Activated T-helper 17 cell treated with anti-CD3 and anti-CD28 coated beads, Interleukin-2, amount 50 U/mL, for 72 hours (primary cell): ENCODE data around the gene ATP6V0E2. TPM values are rescaled to one million over a fixed set of nuclear protein-coding genes. Genes with fewer than 3 reads are reported as not detected.
"Not testable (repeated sequence)": the region's sequence is repeated elsewhere in the genome, so short reads cannot be mapped to it uniquely, and the experiment has no call there.

Experiments used
- ATAC-seq: fragments of 150-1000 bp; cut with Tn5 transposase; replicated peaks from 2 replicates; pipeline ENCODE4 v1.10.0; 2021; ENCODE audit warnings: mild to moderate bottlenecking, moderate library complexity
- H3K27ac Mint-ChIP-seq: one replicate; pipeline ENCODE4 v1.8.0; 2022; ENCODE audit warnings: mixed read lengths
- H3K27me3 Mint-ChIP-seq: one replicate; pipeline ENCODE4 v1.8.0; 2022; ENCODE audit warnings: mixed read lengths
- H3K36me3 Mint-ChIP-seq: one replicate; pipeline ENCODE4 v1.8.0; 2022; ENCODE audit warnings: low read depth, mild to moderate bottlenecking, mixed read lengths
- H3K4me1 Mint-ChIP-seq: one replicate; pipeline ENCODE4 v1.8.0; 2022; ENCODE audit warnings: mixed read lengths
- H3K4me3 Mint-ChIP-seq: one replicate; pipeline ENCODE4 v1.8.0; 2022; ENCODE audit warnings: mild to moderate bottlenecking, mixed read lengths
- H3K9me3 Mint-ChIP-seq: one replicate; pipeline ENCODE4 v1.8.0; 2022; ENCODE audit warnings: mixed read lengths
- total RNA-seq, 2 donors: library from RNA; stranded (reverse); gene quantifications; one replicate each; pipeline ENCODE4 v1.2.3, GENCODE V29; 2022

Gene ATP6V0E2
- total RNA-seq, 2 donors from 2014 or later: 30.3 to 72.9 TPM

DNA sequence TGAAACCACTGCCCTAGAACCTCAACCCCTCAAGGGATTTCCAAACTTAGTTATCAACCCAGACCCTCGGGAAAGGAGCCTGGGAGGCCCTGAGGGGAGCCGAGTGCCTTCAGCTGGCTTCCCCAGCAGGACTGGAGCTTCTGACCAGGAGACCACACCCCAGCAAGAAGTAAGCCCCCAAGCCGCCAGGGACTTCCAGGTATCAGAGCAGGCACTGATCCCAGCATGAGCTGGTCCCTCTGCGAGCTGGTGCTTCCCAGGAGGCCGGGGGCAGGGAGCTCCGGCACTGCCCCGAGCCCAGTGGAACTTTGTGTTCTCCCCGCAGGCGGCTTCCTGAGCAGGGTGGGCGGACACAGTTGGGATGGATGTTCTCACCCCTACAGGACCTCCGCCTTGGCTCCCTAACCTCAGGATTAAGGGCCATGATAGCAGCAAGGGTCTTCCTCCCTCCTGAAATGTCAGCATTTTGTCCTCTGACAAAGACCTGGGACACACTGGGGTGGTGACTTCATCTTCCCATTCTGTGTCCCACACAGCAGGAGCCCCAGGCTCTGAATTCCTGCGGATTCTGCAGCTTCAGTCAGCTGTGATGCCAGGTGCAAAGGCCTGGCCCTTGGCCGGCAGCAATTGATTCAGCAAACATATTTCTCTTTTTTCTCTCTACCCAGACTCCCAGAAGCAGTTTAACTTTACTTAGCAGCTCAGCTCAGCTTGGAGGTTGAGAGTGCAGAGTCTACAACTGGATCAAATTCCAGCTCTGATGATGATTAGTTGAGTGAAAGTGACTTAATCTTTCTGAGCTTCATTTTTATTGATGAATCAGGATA lies 11.6 kb downstream of the ATP6V0E2 start:
- Mint-ChIP-seq H3K4me3 (no peak overlapping the region), H3K4me1 (peaks cover 19% of the 10 kb centered on the region), H3K27ac (no peak overlapping the region), H3K9me3 (no peaks in the 10 kb centered on the region), H3K27me3 (no peaks in the 10 kb centered on the region), H3K36me3 (peaks cover 2% of the 10 kb centered on the region)
- no peak for ATAC-seq

DNA sequence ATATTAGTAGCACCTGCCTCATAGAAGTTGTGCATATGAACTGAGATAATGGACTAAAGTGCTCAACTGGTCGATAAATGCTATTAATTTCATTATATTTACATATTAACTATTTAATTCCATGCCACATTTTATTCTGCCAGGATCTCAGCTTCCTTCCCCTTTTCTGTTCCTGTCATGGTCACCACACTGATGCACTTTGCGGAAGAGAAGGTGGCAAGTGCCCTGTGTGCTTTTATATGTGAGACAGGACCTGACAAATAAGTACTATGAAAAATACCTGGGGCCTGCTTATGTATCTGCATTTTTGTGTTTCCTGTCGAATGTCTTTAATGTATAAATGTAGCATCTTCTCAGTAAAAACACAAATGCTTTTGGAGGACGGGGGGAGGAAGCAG lies 12.2 kb downstream of the ATP6V0E2 start:
- Mint-ChIP-seq H3K36me3 (no peaks in the 10 kb centered on the region), H3K9me3 (no peaks in the 10 kb centered on the region), H3K4me1 (peaks cover 18% of the 10 kb centered on the region), H3K4me3 (no peak overlapping the region), H3K27ac (no peak overlapping the region), H3K27me3 (no peaks in the 10 kb centered on the region)
- ATAC-seq: no peak

DNA sequence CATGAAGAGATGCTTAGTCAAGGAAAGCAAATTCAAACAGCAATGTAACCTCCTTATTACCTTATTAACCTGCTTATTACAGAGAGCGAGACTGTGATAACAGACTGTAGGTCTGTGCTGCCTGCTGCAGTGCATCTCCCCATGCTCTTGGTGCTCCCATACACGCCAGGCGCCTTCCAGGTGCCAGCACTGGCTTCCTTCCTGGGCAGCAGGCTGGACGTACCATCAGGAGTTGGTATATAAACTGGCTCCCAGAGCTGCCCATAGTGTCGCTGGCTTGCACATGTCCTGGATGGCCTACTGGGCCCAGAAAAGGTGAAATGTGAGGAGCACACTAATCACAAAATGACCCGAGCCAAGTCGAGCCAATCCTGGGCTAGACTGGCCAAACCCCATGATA lies 13.5 kb downstream of the ATP6V0E2 start:
- Mint-ChIP-seq H3K9me3 (no peaks in the 10 kb centered on the region), H3K27me3 (no peaks in the 10 kb centered on the region), H3K4me1 (peaks cover 12% of the 10 kb centered on the region), H3K27ac (no peak overlapping the region), H3K4me3 (no peak overlapping the region), H3K36me3 (no peaks in the 10 kb centered on the region)
- no peak for ATAC-seq

DNA sequence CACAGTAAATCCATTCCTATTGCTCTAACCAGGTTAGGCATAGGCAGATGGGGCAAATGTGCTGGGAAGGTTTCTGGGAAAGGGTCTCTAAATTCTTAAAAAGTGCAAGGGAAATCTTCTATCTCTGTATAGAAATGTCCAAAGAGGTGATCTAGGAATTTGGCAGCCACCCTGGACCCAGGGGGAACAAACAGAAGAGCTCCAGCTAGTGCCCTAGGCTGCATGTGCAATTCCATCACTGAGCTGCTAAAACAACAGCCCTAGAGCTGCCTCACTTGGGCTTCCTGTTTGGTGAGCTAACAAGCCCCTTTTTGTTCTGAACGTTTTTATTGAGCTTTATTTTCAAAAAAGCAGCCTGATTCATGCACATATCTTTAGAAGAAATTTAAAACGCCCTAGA lies 16.9 kb downstream of the ATP6V0E2 start:
- not testable (repeated sequence) for H3K27me3 Mint-ChIP-seq, ATAC-seq, H3K9me3 Mint-ChIP-seq, H3K4me3 Mint-ChIP-seq, H3K36me3 Mint-ChIP-seq, H3K4me1 Mint-ChIP-seq, H3K27ac Mint-ChIP-seq

DNA sequence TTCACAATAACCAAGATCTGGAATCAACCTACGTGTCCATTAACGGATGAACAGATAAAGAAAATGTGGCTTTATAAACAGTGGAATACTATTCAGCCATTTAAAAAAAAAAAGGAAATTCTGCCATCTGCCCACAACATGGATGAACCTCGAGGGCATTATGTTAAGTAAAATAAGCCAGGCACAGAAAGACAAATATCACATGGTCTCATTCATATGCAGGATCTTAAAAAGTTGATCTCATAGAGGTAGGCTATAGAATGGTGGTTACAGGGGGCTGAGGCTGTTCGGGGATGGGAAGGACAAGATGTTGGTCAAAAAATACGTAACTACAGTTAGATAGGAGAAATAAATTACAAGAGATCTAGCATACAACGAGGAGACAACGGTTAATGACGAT lies 21.2 kb downstream of the ATP6V0E2 start:
- ATAC-seq, H3K27me3 Mint-ChIP-seq, H3K4me3 Mint-ChIP-seq, H3K27ac Mint-ChIP-seq, H3K4me1 Mint-ChIP-seq, H3K36me3 Mint-ChIP-seq, H3K9me3 Mint-ChIP-seq: not testable (repeated sequence)

DNA sequence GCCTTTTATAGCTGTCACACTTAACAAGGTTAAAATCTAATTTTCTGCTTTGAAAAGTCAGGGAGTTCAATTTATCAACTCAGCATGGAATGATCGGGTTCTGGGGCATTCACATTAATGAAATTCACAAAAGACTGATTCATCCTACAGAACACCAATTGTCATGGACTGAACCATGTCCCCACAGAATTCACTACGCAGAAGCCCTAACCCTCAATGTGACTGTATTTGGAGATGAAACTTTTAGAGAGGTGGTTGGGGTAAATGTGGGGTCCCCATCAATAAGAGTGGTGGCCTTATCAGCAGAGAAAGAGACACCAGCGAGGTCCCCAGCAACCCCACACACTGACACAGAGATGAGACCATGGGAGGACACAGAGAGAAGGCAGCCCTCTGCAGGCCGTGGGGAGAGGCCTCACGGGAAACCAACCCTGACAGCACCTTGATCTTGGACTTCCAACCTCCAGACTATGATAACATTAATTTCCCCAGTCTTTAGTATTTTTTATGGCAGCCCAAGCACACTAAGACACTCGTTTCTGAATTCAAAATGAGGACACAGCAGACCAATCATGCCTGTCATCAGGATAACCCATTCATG lies 34.1 kb downstream of the ATP6V0E2 start:
- H3K36me3 Mint-ChIP-seq, ATAC-seq, H3K4me1 Mint-ChIP-seq, H3K27ac Mint-ChIP-seq, H3K9me3 Mint-ChIP-seq, H3K27me3 Mint-ChIP-seq, H3K4me3 Mint-ChIP-seq: not testable (repeated sequence)

DNA sequence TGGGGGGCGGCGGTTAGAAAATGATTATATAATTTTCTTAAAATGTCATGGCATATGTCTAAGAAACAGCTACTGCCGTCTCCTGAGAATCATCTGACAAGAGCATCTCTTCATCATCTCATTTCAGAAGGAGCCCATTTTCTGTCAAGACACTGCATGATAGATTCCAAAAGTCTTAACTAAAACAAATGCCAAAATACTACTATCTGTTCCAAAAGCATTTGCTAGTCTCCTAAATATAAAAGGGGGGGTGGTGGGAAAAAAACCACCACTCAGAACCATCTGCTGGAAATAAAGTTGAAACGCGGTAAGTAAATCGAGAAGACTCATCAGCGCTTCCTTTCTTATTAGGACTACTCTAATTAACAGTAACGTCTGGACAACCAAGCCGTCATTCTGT lies 36.5 kb downstream of the ATP6V0E2 start:
- not testable (repeated sequence) for H3K4me1 Mint-ChIP-seq, ATAC-seq, H3K27ac Mint-ChIP-seq, H3K27me3 Mint-ChIP-seq, H3K36me3 Mint-ChIP-seq, H3K9me3 Mint-ChIP-seq, H3K4me3 Mint-ChIP-seq

DNA sequence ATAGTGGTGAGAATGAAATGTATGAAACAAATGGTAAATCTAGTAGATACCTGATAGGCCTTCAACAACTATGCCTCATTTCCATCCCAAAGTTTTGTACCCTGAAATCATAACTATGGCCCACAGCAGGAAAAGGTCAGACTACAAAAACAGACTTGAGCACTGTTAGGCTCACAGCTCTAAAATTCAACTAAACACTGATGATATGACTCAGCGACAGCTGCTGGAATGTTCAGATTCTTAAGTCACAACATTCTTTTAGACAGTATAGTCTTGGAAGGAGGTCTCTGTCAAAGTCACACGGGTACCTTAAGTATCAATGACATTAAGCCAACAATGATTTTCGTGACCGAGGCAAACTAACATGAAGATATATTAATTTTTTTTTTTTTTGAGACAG lies 38.4 kb downstream of the ATP6V0E2 start:
- H3K9me3 Mint-ChIP-seq: not testable (repeated sequence)

DNA sequence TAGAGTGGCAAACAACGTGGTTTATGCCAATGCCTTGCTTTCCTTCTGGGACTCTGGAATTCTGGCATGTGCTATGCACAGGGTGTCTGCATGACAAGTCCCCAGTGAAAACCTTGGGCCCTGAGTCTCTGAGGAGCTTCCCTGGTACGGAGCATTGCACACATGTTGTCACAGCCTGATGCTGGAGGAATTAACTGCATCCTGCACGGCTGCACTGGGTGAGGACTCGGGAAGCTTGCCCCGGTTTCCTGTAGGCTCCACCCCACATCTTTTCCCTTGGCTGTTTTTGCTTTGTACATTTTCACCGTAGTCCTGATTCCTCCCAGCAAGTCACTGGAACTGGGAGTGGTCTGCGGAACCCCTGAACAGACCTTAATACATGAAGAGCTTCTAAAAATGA lies 52.6 kb downstream of the ATP6V0E2 start:
- not testable (repeated sequence) for H3K9me3 Mint-ChIP-seq

More for the DNA sequence above, 38.4 kb downstream of the ATP6V0E2 start:
- not testable (repeated sequence) for H3K36me3 Mint-ChIP-seq, H3K27me3 Mint-ChIP-seq, H3K27ac Mint-ChIP-seq, H3K4me3 Mint-ChIP-seq, ATAC-seq, H3K4me1 Mint-ChIP-seq

More for the DNA sequence above, 52.6 kb downstream of the ATP6V0E2 start:
- H3K27me3 Mint-ChIP-seq, ATAC-seq, H3K4me1 Mint-ChIP-seq, H3K27ac Mint-ChIP-seq, H3K36me3 Mint-ChIP-seq, H3K4me3 Mint-ChIP-seq: not testable (repeated sequence)

Other genes with a start within 250 kb of the ATP6V0E2 start
- under 1 TPM in 1 of 2 donors, not detected in 1; 0.42 TPM for gene ZNF467, start 100.4 kb upstream of the ATP6V0E2 start, total RNA-seq
- gene ZNF862, start 35.6 kb upstream of the ATP6V0E2 start, total RNA-seq: 10 to 100 TPM; 18.4 to 40.8 TPM